WTC11 (cell line): ENCODE data around the gene SLC9A9. TPM values are rescaled to one million over a fixed set of nuclear protein-coding genes. Genes with fewer than 3 reads are reported as not detected.

Experiments used
- ATAC-seq: fragments of 200-7000 bp; cut with Tn5 transposase; 2 replicates; pipeline ENCODE4 v1.10.0; 2021; ENCODE audit warnings: mild to moderate bottlenecking, moderate library complexity
- CTCF ChIA-PET: fragments of 300-600 bp; sonication (Branson Sonifier 250); formaldehyde crosslinking; loops from one replicate; lab custom pipeline; 2021; ENCODE audit warnings: antibody characterized with exemption; lab: Charles Lee
- POLR2A ChIA-PET: fragments of 350-600 bp; sonication (Branson Sonifier 250); formaldehyde crosslinking; loops from one replicate; lab custom pipeline; 2021; ENCODE audit warnings: antibody characterized with exemption; lab: Charles Lee
- DNase-seq: peaks from one replicate; pipeline ENCODE4 v3.0.0; 2021; ENCODE audit warnings: low spot score
- H3K27ac Mint-ChIP-seq: 2 replicates; pipeline ENCODE4 v1.8.0; 2021; ENCODE audit warnings: mixed read lengths
- H3K27me3 Mint-ChIP-seq: 2 replicates; pipeline ENCODE4 v1.8.0; 2021; ENCODE audit warnings: low read depth, mild to moderate bottlenecking, moderate library complexity, mixed read lengths
- H3K36me3 Mint-ChIP-seq: 2 replicates; pipeline ENCODE4 v1.8.0; 2021; ENCODE audit warnings: mixed read lengths
- H3K4me1 Mint-ChIP-seq: 2 replicates; pipeline ENCODE4 v1.8.0; 2022; ENCODE audit warnings: mixed read lengths
- H3K4me3 Mint-ChIP-seq: 2 replicates; pipeline ENCODE4 v1.8.0; 2021; ENCODE audit warnings: mild to moderate bottlenecking, moderate library complexity, mixed read lengths
- H3K9me3 Mint-ChIP-seq: 2 replicates; pipeline ENCODE4 v1.8.0; 2021; ENCODE audit warnings: mixed read lengths
- ATF1 ChIP-seq: sonication (generic); formaldehyde crosslinking; IDR thresholded peaks from 2 replicates; pipeline ENCODE4 v1.8.1; 2023; ENCODE audit warnings: mild to moderate bottlenecking, moderate library complexity, missing genetic modification reagents
- ELF4 ChIP-seq: sonication (generic); formaldehyde crosslinking; IDR thresholded peaks from 2 replicates; pipeline ENCODE4 v1.8.1; 2022; ENCODE audit warnings: low read depth, mild to moderate bottlenecking, moderate library complexity, missing genetic modification reagents
- EMX1 ChIP-seq: fragments of 250-450 bp; sonication (Bioruptor Pico); IDR thresholded peaks from 2 replicates; pipeline ENCODE4 v1.8.0; 2021; ENCODE audit warnings: mild to moderate bottlenecking
- ESRRA ChIP-seq: sonication (generic); formaldehyde crosslinking; IDR thresholded peaks from 2 replicates; pipeline ENCODE4 v1.8.1; 2022; ENCODE audit warnings: mild to moderate bottlenecking, missing genetic modification reagents, borderline replicate concordance
- ETV6 ChIP-seq: sonication (generic); formaldehyde crosslinking; IDR thresholded peaks from 2 replicates; pipeline ENCODE4 v1.8.1; 2022; ENCODE audit warnings: mild to moderate bottlenecking, missing genetic modification reagents
- FOXJ3 ChIP-seq: sonication (generic); formaldehyde crosslinking; IDR thresholded peaks from 2 replicates; pipeline ENCODE4 v1.9.0; 2021; ENCODE audit warnings: missing genetic modification reagents, mild to moderate bottlenecking, borderline replicate concordance
- GABPB1 ChIP-seq: sonication (generic); formaldehyde crosslinking; IDR thresholded peaks from 2 replicates; pipeline ENCODE4 v1.8.1; 2023; ENCODE audit warnings: mild to moderate bottlenecking, missing genetic modification reagents
- HMGA2 ChIP-seq: fragments of 250-450 bp; sonication (Bioruptor Pico); IDR thresholded peaks from 2 replicates; pipeline ENCODE4 v1.4.0; 2021; ENCODE audit warnings: mild to moderate bottlenecking, moderate library complexity
- KAT7 ChIP-seq: sonication (generic); formaldehyde crosslinking; IDR thresholded peaks from 2 replicates; pipeline ENCODE4 v1.8.1; 2023; ENCODE audit warnings: missing genetic modification reagents, mild to moderate bottlenecking, borderline replicate concordance
- TP53 ChIP-seq: sonication (generic); formaldehyde crosslinking; IDR thresholded peaks from 2 replicates; pipeline ENCODE4 v1.8.1; 2023; ENCODE audit warnings: mild to moderate bottlenecking, missing genetic modification reagents
- ZNF317 ChIP-seq: sonication (generic); formaldehyde crosslinking; IDR thresholded peaks from 2 replicates; pipeline ENCODE4 v1.8.1; 2023; ENCODE audit warnings: low read depth, mild to moderate bottlenecking, moderate library complexity, missing genetic modification reagents, borderline replicate concordance
- ZNF416 ChIP-seq: fragments of 250-450 bp; sonication (Bioruptor Pico); IDR thresholded peaks from 2 replicates; pipeline ENCODE4 v1.9.0; 2021; ENCODE audit warnings: mild to moderate bottlenecking, inconsistent platforms
- ZNF423 ChIP-seq: fragments of 250-450 bp; sonication (Bioruptor Pico); IDR thresholded peaks from 2 replicates; pipeline ENCODE4 v2.1.2; 2022; ENCODE audit warnings: mild to moderate bottlenecking, moderate library complexity
- ZNF425 ChIP-seq: fragments of 250-450 bp; sonication (Bioruptor Pico); conservative IDR thresholded peaks from 2 replicates; pipeline ENCODE4 v1.9.0; 2021; ENCODE audit warnings: mild to moderate bottlenecking
- ZSCAN18 ChIP-seq: fragments of 250-450 bp; sonication (Bioruptor Pico); IDR thresholded peaks from 2 replicates; pipeline ENCODE4 v2.1.2; 2022; ENCODE audit warnings: mild to moderate bottlenecking, moderate library complexity
- total RNA-seq: library from RNA; stranded (reverse); gene quantifications from 3 replicates; pipeline ENCODE4 v1.2.3, GENCODE V29; 2021
- TF ChIP-seq, protein P1 (sequence below): sonication (generic); formaldehyde crosslinking; IDR thresholded peaks from 2 replicates; pipeline ENCODE4 v1.8.1; 2022; ENCODE audit warnings: low read depth, missing genetic modification reagents, borderline replicate concordance
- TF ChIP-seq, protein P2 (sequence below): sonication (generic); formaldehyde crosslinking; IDR thresholded peaks from 2 replicates; pipeline ENCODE4 v1.8.0; 2022; ENCODE audit warnings: mild to moderate bottlenecking, missing genetic modification reagents
- TF ChIP-seq, protein P3 (sequence below): fragments of 200-600 bp; IDR thresholded peaks from 2 replicates; pipeline ENCODE4 v1.8.0; 2022; ENCODE audit warnings: antibody characterized with exemption
- TF ChIP-seq, protein P4 (sequence below): sonication (generic); formaldehyde crosslinking; IDR thresholded peaks from 2 replicates; pipeline ENCODE4 v1.8.1; 2022; ENCODE audit warnings: mild to moderate bottlenecking, moderate library complexity, missing genetic modification reagents
- TF ChIP-seq, protein P5 (sequence below): sonication (generic); formaldehyde crosslinking; IDR thresholded peaks from 2 replicates; pipeline ENCODE4 v1.8.1; 2023; ENCODE audit warnings: mild to moderate bottlenecking, missing genetic modification reagents, moderate library complexity

The SLC9A9 gene
- total RNA-seq, 1 experiment from 2014 or later = 1.2 TPM

DNA sequence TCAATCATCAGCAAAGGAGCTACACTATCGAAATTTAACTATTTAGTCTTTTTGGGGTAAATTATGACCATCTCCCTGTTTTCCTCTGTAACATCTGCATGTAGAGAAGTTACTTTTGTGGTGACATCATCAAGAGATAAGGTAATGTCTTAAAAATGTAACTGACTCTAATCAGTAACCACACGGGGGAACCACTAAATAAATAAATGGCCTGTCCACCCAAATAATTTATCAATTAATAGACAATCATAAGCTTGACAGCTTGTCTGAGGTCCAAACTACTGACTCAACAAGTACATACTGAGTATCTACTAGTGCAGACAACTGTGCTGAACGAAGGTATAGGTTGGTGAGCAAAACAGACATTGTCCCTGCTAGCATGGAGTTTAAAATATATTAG lies 219.3 kb downstream of the SLC9A9 start:
- Mint-ChIP-seq H3K9me3 (peaks cover 4% of the 10 kb centered on the region; the same call in 1 of the 2 replicates), H3K4me1 (no peaks in the 10 kb centered on the region), H3K27me3 (no peaks in the 10 kb centered on the region), H3K36me3 (no peaks in the 10 kb centered on the region), H3K27ac (no peak overlapping the region), H3K4me3 (no peak overlapping the region)
- DNase-seq (no peak), ATAC-seq (no peak)
- POLR2A ChIA-PET = no interaction called here
- CTCF ChIA-PET = no interaction called here
- TF ChIP-seq HMGA2 (CRISPR knock-in tag) = no peak
- TF ChIP-seq EMX1 = no peak

GRCh38 chr3:143627336-143627735 lies 220.9 kb downstream of the SLC9A9 start:
- POLR2A ChIA-PET = no interaction called here
- DNase-seq (no peak), ATAC-seq (no peak)
- no peak for TF ChIP-seq GABPB1
- no peak for TF ChIP-seq HMGA2 (CRISPR knock-in tag)
- no peak for TF ChIP-seq ELF4
- TF ChIP-seq TP53 = no peak
- TF ChIP-seq, protein P1, sequence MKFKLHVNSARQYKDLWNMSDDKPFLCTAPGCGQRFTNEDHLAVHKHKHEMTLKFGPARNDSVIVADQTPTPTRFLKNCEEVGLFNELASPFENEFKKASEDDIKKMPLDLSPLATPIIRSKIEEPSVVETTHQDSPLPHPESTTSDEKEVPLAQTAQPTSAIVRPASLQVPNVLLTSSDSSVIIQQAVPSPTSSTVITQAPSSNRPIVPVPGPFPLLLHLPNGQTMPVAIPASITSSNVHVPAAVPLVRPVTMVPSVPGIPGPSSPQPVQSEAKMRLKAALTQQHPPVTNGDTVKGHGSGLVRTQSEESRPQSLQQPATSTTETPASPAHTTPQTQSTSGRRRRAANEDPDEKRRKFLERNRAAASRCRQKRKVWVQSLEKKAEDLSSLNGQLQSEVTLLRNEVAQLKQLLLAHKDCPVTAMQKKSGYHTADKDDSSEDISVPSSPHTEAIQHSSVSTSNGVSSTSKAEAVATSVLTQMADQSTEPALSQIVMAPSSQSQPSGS = no peak
- no peak for TF ChIP-seq ZNF416 (CRISPR knock-in tag)
- TF ChIP-seq, protein P2, sequence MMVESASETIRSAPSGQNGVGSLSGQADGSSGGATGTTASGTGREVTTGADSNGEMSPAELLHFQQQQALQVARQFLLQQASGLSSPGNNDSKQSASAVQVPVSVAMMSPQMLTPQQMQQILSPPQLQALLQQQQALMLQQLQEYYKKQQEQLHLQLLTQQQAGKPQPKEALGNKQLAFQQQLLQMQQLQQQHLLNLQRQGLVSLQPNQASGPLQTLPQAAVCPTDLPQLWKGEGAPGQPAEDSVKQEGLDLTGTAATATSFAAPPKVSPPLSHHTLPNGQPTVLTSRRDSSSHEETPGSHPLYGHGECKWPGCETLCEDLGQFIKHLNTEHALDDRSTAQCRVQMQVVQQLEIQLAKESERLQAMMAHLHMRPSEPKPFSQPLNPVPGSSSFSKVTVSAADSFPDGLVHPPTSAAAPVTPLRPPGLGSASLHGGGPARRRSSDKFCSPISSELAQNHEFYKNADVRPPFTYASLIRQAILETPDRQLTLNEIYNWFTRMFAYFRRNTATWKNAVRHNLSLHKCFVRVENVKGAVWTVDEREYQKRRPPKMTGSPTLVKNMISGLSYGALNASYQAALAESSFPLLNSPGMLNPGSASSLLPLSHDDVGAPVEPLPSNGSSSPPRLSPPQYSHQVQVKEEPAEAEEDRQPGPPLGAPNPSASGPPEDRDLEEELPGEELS = no peak
- no peak overlapping the region for H3K27ac Mint-ChIP-seq
- H3K27me3 Mint-ChIP-seq = no peaks in the 10 kb centered on the region
- CTCF ChIA-PET = no interaction called here
- no peaks in the 10 kb centered on the region for H3K36me3 Mint-ChIP-seq
- H3K9me3 Mint-ChIP-seq = peaks cover 14% of the 10 kb centered on the region
- H3K4me1 Mint-ChIP-seq = no peaks in the 10 kb centered on the region
- no peak overlapping the region for H3K4me3 Mint-ChIP-seq

GRCh38 chr3:143619231-143619630 lies 229.0 kb downstream of the SLC9A9 start:
- no peak for DNase-seq
- CTCF ChIA-PET = no interaction called here
- H3K27me3 Mint-ChIP-seq = peaks cover 5% of the 10 kb centered on the region; the same call in 1 of the 2 replicates
- H3K27ac Mint-ChIP-seq = no peak overlapping the region
- peaks cover 3% of the 10 kb centered on the region; the same call in 1 of the 2 replicates for H3K4me1 Mint-ChIP-seq
- H3K4me3 Mint-ChIP-seq = no peak overlapping the region
- TF ChIP-seq ELF4 (no peak), ZSCAN18 (CRISPR knock-in tag) (no peak), ATF1 (no peak), ZNF425 (CRISPR knock-in tag) (no peak), ZNF317 (CRISPR knock-in tag) (no peak), KAT7 (CRISPR knock-in tag) (no peak), ETV6 (CRISPR knock-in tag) (no peak), ZNF423 (CRISPR knock-in tag) (no peak), ESRRA (CRISPR knock-in tag) (no peak), FOXJ3 (CRISPR knock-in tag) (no peak)
- TF ChIP-seq, protein P3, sequence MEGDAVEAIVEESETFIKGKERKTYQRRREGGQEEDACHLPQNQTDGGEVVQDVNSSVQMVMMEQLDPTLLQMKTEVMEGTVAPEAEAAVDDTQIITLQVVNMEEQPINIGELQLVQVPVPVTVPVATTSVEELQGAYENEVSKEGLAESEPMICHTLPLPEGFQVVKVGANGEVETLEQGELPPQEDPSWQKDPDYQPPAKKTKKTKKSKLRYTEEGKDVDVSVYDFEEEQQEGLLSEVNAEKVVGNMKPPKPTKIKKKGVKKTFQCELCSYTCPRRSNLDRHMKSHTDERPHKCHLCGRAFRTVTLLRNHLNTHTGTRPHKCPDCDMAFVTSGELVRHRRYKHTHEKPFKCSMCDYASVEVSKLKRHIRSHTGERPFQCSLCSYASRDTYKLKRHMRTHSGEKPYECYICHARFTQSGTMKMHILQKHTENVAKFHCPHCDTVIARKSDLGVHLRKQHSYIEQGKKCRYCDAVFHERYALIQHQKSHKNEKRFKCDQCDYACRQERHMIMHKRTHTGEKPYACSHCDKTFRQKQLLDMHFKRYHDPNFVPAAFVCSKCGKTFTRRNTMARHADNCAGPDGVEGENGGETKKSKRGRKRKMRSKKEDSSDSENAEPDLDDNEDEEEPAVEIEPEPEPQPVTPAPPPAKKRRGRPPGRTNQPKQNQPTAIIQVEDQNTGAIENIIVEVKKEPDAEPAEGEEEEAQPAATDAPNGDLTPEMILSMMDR = no peak
- TF ChIP-seq, protein P4, sequence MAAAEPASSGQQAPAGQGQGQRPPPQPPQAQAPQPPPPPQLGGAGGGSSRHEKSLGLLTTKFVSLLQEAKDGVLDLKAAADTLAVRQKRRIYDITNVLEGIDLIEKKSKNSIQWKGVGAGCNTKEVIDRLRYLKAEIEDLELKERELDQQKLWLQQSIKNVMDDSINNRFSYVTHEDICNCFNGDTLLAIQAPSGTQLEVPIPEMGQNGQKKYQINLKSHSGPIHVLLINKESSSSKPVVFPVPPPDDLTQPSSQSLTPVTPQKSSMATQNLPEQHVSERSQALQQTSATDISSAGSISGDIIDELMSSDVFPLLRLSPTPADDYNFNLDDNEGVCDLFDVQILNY (CRISPR knock-in tag) = no peak
- TF ChIP-seq, protein P5, sequence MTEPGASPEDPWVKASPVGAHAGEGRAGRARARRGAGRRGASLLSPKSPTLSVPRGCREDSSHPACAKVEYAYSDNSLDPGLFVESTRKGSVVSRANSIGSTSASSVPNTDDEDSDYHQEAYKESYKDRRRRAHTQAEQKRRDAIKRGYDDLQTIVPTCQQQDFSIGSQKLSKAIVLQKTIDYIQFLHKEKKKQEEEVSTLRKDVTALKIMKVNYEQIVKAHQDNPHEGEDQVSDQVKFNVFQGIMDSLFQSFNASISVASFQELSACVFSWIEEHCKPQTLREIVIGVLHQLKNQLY (CRISPR knock-in tag) = no peak
- POLR2A ChIA-PET = no interaction called here
- no peak for ATAC-seq
- H3K9me3 Mint-ChIP-seq = peaks cover 42% of the 10 kb centered on the region
- H3K36me3 Mint-ChIP-seq = peaks cover 21% of the 10 kb centered on the region
